ENCODE data around the gene NAB2. TPM values are rescaled to one million over a fixed set of nuclear protein-coding genes. Genes with fewer than 3 reads are reported as not detected.

Gene NAB2
- polyA plus RNA-seq, 2 of the 4 experiments (the other 2 are of a cell fraction) = 8.6 to 9.8 TPM

DNA sequence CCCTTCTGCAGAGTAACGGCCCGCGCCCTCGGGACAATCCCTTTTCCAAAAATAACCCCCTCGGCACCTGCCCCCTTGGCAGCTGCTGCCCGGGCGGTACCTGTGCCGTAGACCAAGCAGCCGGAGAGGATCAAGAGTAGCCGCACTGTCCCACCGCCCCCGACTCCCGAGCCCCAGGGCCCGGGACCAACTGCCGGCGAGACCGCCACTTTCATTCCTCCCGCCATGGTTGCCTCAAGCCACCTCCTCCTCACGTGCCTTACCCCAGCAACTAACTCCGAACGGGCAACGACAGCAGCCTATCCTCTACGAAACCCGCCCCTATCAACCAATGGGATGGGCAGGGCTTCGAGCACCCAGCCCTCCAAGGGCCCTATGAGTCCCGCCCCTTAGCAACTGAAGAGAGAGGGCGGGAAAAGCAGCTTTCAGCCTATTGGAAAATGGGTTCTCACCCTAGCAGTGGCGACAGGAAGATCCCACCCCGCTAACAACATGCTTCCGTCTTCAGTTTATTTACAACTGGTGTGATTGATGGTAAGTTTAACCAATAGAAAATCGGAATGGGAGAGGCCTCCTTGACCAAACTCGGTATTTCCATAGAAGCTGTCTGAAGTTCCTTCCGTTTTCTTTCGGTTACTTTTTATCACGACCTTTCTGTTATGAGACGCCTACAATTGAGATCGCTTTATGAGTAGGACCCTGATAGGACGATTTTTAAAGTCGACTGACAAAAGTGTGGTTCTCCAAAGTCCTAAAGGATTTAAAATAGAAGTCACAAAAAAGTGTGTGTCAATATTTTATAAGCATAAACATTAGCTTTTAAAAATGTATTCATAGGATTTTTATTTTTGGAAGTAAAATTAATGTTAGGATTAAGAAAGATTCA, 10.2 kb upstream of the NAB2 start, which contains the start of gene NEMP1 (continued):
- TF ChIP-seq, protein P1, sequence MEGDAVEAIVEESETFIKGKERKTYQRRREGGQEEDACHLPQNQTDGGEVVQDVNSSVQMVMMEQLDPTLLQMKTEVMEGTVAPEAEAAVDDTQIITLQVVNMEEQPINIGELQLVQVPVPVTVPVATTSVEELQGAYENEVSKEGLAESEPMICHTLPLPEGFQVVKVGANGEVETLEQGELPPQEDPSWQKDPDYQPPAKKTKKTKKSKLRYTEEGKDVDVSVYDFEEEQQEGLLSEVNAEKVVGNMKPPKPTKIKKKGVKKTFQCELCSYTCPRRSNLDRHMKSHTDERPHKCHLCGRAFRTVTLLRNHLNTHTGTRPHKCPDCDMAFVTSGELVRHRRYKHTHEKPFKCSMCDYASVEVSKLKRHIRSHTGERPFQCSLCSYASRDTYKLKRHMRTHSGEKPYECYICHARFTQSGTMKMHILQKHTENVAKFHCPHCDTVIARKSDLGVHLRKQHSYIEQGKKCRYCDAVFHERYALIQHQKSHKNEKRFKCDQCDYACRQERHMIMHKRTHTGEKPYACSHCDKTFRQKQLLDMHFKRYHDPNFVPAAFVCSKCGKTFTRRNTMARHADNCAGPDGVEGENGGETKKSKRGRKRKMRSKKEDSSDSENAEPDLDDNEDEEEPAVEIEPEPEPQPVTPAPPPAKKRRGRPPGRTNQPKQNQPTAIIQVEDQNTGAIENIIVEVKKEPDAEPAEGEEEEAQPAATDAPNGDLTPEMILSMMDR (IDR thresholded peaks at IDR 0.05) = no peak
- TF ChIP-seq KDM5A (IDR thresholded peaks at IDR 0.05) (peak; percentile 88), POLR2A (IDR thresholded peaks at IDR 0.05; ENCODE audit: low read length) (peak; percentile 45), SMC3 (IDR thresholded peaks at IDR 0.05) (no peak), CEBPB (IDR thresholded peaks at IDR 0.05) (no peak)
- TF ChIP-seq, protein P2, sequence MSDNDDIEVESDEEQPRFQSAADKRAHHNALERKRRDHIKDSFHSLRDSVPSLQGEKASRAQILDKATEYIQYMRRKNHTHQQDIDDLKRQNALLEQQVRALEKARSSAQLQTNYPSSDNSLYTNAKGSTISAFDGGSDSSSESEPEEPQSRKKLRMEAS (IDR thresholded peaks at IDR 0.05) = peak; percentile 95
- TF ChIP-seq, protein P3, sequence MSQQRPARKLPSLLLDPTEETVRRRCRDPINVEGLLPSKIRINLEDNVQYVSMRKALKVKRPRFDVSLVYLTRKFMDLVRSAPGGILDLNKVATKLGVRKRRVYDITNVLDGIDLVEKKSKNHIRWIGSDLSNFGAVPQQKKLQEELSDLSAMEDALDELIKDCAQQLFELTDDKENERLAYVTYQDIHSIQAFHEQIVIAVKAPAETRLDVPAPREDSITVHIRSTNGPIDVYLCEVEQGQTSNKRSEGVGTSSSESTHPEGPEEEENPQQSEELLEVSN (IDR thresholded peaks at IDR 0.05; ENCODE audit: borderline replicate concordance, low read depth) = peak; percentile 92

DNA sequence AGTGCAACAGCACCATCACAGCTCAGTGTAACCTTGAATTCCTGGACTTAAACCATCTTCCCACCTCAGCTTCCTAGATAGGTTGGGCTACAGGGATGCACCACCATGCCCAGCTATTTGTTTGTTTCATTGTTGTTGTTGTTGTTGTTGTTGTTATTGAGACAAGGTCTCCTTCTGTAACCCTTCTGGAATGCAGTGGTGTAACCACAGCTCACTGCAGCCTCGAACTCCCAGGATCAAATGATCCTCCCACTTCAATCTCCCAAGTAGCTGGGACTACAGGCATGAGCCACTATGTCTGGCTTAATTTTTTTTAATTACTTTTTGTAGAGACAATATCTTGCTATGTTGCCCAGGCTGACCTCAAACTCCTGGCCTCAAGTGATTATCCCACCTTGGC, 9.1 kb upstream of the NAB2 start:
- H3K4me3 ChIP-seq = no peak overlapping the region
- peak overlapping the region; percentile 76 for H3K4me2 ChIP-seq
- CTCF ChIA-PET = interaction anchor here (0.7 to 20.9 kb wide), 14 partner anchors 8 to 239 kb away, joined by 3 to 440 read pairs (median 5); partner anchors contain the start of gene STAT6
- H3K27ac ChIP-seq = peak overlapping the region in 1 of 2 experiments; percentile 69; a peak in 3 of 6 replicates
- 78% methylated on average over 1 of the region's 1 CpG for WGBS (ENCODE audit: missing lambda C conversion rate)
- H3K9me3 ChIP-seq = no peaks in the 10 kb centered on the region
- TF ChIP-seq EP300 (IDR thresholded peaks at IDR 0.05) = no peak
- TF ChIP-seq, protein P4, sequence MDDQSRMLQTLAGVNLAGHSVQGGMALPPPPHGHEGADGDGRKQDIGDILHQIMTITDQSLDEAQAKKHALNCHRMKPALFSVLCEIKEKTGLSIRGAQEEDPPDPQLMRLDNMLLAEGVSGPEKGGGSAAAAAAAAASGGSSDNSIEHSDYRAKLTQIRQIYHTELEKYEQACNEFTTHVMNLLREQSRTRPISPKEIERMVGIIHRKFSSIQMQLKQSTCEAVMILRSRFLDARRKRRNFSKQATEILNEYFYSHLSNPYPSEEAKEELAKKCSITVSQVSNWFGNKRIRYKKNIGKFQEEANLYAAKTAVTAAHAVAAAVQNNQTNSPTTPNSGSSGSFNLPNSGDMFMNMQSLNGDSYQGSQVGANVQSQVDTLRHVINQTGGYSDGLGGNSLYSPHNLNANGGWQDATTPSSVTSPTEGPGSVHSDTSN (IDR thresholded peaks at IDR 0.05) = no peak
- TF ChIP-seq POLR2AphosphoS2 (conservative IDR thresholded peaks at IDR 0.05; ENCODE audit: low read length) = no peak
- TF ChIP-seq TFCP2L1 (CRISPR knock-in tag; IDR thresholded peaks at IDR 0.05) = no peak
- no peak for TF ChIP-seq RNF2 (IDR thresholded peaks at IDR 0.05; ENCODE audit: borderline replicate concordance, low read depth)
- TF ChIP-seq FOSL2 (IDR thresholded peaks at IDR 0.05) = no peak
- no peak for TF ChIP-seq FOSL2 (CRISPR knock-in tag; IDR thresholded peaks at IDR 0.05)
- no peak for TF ChIP-seq RAD21 (conservative IDR thresholded peaks at IDR 0.05 in 1 of 2, IDR thresholded peaks at IDR 0.05 in 1 of 2)
- TF ChIP-seq, protein P5, sequence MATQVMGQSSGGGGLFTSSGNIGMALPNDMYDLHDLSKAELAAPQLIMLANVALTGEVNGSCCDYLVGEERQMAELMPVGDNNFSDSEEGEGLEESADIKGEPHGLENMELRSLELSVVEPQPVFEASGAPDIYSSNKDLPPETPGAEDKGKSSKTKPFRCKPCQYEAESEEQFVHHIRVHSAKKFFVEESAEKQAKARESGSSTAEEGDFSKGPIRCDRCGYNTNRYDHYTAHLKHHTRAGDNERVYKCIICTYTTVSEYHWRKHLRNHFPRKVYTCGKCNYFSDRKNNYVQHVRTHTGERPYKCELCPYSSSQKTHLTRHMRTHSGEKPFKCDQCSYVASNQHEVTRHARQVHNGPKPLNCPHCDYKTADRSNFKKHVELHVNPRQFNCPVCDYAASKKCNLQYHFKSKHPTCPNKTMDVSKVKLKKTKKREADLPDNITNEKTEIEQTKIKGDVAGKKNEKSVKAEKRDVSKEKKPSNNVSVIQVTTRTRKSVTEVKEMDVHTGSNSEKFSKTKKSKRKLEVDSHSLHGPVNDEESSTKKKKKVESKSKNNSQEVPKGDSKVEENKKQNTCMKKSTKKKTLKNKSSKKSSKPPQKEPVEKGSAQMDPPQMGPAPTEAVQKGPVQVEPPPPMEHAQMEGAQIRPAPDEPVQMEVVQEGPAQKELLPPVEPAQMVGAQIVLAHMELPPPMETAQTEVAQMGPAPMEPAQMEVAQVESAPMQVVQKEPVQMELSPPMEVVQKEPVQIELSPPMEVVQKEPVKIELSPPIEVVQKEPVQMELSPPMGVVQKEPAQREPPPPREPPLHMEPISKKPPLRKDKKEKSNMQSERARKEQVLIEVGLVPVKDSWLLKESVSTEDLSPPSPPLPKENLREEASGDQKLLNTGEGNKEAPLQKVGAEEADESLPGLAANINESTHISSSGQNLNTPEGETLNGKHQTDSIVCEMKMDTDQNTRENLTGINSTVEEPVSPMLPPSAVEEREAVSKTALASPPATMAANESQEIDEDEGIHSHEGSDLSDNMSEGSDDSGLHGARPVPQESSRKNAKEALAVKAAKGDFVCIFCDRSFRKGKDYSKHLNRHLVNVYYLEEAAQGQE (IDR thresholded peaks at IDR 0.05) = no peak
- TF ChIP-seq TP53 (CRISPR knock-in tag; IDR thresholded peaks at IDR 0.05) = no peak
- no peak for TF ChIP-seq EHMT2 (IDR thresholded peaks at IDR 0.05; ENCODE audit: low read depth)
- TF ChIP-seq, protein P2 (IDR thresholded peaks at IDR 0.05) = no peak
- TF ChIP-seq POLR2A (IDR thresholded peaks at IDR 0.05; ENCODE audit: low read length) = no peak
- POLR2A ChIA-PET = interaction anchor here (1.0 to 2.7 kb wide), 5 partner anchors 8 to 392 kb away, joined by 6 to 63 read pairs (median 8); partner anchors contain the start of genes NAB2, PTGES3 and STAT6
- peaks cover 10% of the 10 kb centered on the region; the same call in 2 of the 3 replicates for H3K4me1 ChIP-seq
- DNase-seq (ENCODE audit: low read depth in 1 of 2, low spot score in 1 of 2) (no peak), FAIRE-seq (no peak), ATAC-seq (no peak)

Measured in A549 (cell line).